Activated T-cell treated with anti-CD3 and anti-CD28 coated beads for 4 hours (primary cell): ENCODE measurements around the gene TSHZ3.

ENCODE experiments used
- DNase-seq: peaks from one replicate; pipeline ENCODE4 v3.0.0-alpha.2; 2020

TSHZ3 gene

DNA sequence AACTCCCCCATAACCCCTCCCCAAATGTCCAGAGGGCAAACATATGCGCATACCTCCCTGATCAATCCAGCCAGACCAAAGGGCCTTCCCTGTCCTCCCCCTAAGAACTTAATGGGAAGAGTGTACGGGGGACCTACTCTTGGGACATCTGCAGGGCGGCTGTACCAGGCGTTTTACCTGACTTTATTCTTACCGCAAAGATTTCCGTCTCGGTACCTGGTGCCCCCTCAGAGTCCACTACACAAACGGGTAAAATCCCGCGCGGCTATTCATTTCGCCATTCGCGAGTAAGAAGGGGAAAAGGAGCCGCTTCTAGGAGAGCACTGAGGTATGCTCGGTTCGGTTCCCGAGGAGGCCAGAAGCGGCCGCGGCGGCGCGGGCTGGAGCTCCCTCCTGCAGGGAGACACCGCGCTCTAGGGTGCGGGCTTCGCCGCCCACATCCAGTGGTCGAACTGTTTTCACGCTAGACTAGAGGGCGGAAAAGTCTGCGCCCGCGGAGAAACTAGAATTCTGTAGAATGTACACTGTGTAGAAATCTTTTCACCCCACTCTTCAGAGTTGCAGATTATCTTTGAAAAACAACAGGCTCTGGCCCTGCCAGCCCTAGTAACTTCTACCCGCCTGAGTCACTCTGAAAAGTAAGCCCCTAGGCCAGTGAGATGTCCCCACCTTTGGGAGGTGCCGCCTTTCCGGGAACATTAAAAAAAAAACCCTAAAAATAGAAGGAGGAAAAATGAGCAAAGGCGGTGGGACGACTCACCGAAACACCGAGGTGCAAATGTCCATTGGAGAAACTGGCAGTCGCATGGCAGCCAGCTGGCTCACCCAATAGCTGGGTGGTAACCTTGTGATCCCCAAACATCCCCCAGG, 3.8 kb upstream of the TSHZ3 start:
- no peak for DNase-seq

- no peak for DNase-seq
Measured at GRCh38 chr19:31352296-31352781, 3.1 kb upstream of the TSHZ3 start.

DNA sequence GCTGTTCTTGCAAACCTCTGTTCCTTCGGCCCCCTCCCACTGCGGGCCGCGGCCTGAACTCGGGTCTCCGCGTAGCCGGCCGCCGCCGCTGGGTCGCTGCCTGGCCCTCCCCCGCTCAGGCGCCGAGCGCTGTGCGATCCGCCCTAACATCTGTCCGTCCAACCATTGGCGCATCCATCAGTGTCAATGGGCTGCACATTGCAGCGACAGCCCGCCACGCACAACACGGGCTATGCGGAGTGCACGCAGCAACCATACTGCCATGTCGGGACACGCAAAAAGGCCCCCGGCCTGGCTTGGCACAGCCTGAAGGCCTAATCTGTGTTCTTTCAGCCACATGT, 2.6 kb upstream of the TSHZ3 start:
- DNase-seq = no peak

- no peak for DNase-seq
Measured at GRCh38 chr19:31351056-31351854, 2.0 kb upstream of the TSHZ3 start.

DNA sequence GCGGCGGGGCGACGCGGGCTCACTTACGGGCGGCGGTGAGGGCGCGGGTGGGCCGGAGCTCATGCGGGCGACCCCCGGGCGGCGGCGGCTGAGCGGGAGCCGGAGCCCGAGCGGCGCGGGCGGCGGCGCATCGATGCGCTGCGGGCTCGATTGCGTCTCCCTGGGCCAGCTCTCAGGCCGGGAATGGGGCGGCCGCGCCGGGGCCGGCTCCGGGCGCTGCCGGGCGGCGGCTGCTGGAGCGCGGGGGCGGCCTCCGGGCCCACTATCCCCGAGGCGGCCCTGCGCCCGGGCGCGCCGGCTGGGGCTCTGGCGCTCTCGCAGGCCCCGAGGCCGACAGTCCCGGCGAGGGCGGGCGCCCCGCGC, 1.4 kb upstream of the TSHZ3 start:
- DNase-seq = no peak

- no peak for DNase-seq
Measured at GRCh38 chr19:31350033-31350692, 927 bp upstream of the TSHZ3 start.

GRCh38 chr19:31348481-31349159, 616 bp downstream of the TSHZ3 start:
- no peak for DNase-seq

GRCh38 chr19:31347828-31348392, 1.3 kb downstream of the TSHZ3 start:
- no peak for DNase-seq

GRCh38 chr19:31347354-31347753, 1.9 kb downstream of the TSHZ3 start:
- DNase-seq = no peak

DNA sequence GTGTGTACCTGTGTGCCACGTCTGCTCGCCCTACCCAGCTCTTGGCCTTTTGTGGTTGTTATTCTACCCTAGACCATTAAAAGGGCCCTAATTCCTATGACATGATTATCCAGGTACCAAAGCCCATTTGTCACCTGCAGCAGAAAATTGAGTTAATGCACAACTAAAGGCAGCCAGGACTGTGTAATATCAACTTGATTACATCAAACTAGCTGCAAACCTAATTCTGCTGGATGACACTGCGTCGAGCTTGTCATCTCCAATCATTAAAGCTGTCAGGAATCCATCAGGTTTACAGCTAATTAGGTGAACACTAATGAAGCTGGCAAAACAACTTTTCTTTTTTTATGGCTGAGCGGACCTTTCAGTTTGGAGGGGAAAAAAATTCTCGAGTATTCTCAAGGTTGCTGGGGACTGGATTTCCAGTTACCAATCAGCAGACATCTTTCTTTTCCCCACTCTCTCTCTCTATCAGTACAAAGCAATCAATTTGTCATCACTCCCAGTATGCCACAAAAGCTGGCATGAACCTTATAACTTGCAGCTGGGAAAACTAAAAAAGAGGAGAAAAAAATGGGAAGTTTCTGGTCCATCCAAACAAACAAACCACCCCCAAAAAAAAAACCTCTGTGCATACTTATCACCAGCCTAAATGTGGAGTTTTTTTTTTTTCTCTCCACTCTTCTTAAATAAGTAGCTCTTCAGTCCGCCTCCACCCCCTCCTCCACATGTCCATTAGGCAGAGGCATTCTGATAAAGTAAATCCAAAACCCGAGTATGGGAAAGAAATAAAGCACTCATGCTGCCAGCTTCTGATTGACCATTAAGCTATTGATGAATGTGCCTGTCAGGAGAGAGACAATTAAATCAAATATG, 2.8 kb downstream of the TSHZ3 start:
- DNase-seq = no peak

DNA sequence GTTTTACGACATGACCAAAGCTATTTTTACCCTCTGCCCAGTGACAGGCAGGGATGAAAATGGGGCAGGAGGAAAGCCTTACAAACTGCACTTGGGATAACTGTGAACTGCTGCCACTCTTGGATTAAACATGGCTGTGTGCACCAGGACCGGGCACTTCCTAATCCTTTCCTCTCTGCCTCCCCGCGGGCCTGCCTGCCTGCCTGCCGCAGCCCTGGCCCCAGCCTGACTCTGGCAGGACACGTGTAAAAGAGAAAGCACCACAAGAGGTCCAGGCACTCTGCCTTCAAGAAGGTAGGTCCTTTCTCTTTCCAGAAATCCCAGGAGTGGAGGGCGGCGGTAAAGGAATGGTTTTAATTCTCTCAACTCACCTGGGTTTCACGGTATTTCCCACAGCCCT, 4.8 kb downstream of the TSHZ3 start:
- DNase-seq = no peak

- DNase-seq = no peak
Measured at GRCh38 chr19:31342926-31343325, 6.3 kb downstream of the TSHZ3 start.

- DNase-seq = no peak
Measured at GRCh38 chr19:31340042-31341025, 8.9 kb downstream of the TSHZ3 start.

- DNase-seq = no peak
Measured at GRCh38 chr19:31339411-31339810, 9.8 kb downstream of the TSHZ3 start.

DNA sequence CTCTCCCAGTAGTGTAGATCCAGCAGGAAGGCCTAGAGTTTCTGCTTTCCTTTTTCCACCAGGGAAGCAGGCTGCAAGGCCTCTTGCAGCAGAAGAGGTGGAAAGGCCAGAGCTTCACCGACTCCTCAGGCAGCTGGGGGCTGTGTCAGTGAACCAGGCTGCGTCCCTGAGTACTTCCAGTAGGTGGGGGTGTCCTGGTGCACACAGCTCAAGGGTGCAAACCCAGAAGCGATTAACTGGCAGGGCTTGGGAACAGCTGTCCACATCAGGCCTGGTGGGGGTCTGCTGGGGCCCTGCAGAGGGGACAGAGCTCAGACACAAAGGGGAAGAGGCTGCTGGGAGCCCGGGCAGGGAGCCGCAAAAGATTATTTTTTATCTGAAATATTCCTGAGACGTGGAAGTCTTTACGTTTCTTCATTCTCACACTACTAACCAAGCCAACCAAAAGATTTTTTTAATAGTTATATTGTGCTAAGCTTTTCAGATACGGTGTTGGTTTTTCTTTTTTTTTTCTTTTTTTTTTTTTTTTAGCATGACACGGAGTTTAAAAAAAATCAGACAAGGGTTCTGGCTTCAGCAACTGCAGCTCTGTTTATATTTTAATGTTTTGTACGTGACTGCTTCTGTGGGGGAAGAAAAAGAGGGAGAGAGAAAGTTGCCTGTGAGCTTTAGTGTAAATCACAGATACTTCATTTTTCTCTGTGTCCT, 11.0 kb downstream of the TSHZ3 start:
- no peak for DNase-seq

- no peak for DNase-seq
Measured at GRCh38 chr19:31337008-31337914, 12.0 kb downstream of the TSHZ3 start.

DNA sequence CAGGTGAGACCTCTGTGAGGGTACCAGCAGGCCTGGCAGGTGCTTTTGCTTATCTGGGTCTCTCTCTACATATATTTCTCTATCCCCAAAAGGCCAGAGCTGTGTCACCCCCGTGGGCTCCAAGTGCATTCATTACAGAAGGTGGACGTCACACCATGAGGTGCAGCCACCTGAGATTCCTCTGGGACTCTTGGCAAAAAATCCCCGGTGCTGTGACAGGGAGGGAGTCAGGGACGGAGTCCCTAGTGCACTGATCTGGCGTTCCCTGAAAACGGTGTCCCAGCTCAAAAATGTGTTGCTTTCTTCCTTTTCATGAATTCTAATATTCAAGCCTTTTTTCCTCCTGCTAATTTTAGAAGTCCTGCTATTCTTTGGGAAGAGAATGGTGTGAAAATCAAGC, 13.5 kb downstream of the TSHZ3 start:
- DNase-seq = no peak

- DNase-seq = no peak
Measured at GRCh38 chr19:31334849-31335624, 14.2 kb downstream of the TSHZ3 start.
